ENCODE results near the gene ZNF100.
"Not testable (repeated sequence)": the region's sequence is repeated elsewhere in the genome, so short reads cannot be mapped to it uniquely, and the experiment has no call there.

ZNF100 gene

GRCh38 chr19:21740559-21740958, 26.8 kb downstream of the ZNF100 start:
- peaks cover 89% of the 10 kb centered on the region for H3K36me3 Mint-ChIP-seq
- H3K4me1 Mint-ChIP-seq, result no peaks in the 10 kb centered on the region
- DNase-seq (ENCODE audit: low spot score in 2 of 2) (no peak), ATAC-seq (no peak)
- H3K27ac Mint-ChIP-seq, result no peak overlapping the region
- peaks cover 4% of the 10 kb centered on the region for H3K9me3 Mint-ChIP-seq
- no peak overlapping the region for H3K4me3 Mint-ChIP-seq

GRCh38 chr19:21726942-21727747, 40.2 kb downstream of the ZNF100 start:
- peaks cover 56% of the 10 kb centered on the region for H3K36me3 Mint-ChIP-seq
- H3K4me3 Mint-ChIP-seq; DNase-seq (ENCODE audit: low spot score in 2 of 2); ATAC-seq; H3K27ac Mint-ChIP-seq; H3K4me1 Mint-ChIP-seq: not testable (repeated sequence)
- peaks cover 27% of the 10 kb centered on the region for H3K9me3 Mint-ChIP-seq

- DNase-seq (ENCODE audit: low spot score in 2 of 2) (no peak), ATAC-seq (no peak)
- H3K27ac Mint-ChIP-seq, result no peak overlapping the region
- H3K4me1 Mint-ChIP-seq, result no peaks in the 10 kb centered on the region
- H3K9me3 Mint-ChIP-seq, result peaks cover 3% of the 10 kb centered on the region
- H3K4me3 Mint-ChIP-seq, result no peak overlapping the region
- H3K36me3 Mint-ChIP-seq, result no peaks in the 10 kb centered on the region
Observed at GRCh38 chr19:21713761-21714160, 53.6 kb downstream of the ZNF100 start.

GRCh38 chr19:21709464-21709863, 57.9 kb downstream of the ZNF100 start:
- H3K36me3 Mint-ChIP-seq, result no peaks in the 10 kb centered on the region
- ATAC-seq, result no peak
- no peak overlapping the region for H3K4me3 Mint-ChIP-seq
- H3K4me1 Mint-ChIP-seq, result no peaks in the 10 kb centered on the region
- DNase-seq (ENCODE audit: low spot score in 2 of 2), result no peak
- H3K9me3 Mint-ChIP-seq, result no peaks in the 10 kb centered on the region
- H3K27ac Mint-ChIP-seq, result no peak overlapping the region

- ATAC-seq; H3K27ac Mint-ChIP-seq; H3K4me1 Mint-ChIP-seq; DNase-seq (ENCODE audit: low spot score in 2 of 2); H3K36me3 Mint-ChIP-seq; H3K4me3 Mint-ChIP-seq; H3K9me3 Mint-ChIP-seq: not testable (repeated sequence)
Observed at GRCh38 chr19:21707878-21708277, 59.5 kb downstream of the ZNF100 start.

GRCh38 chr19:21707065-21707464, 60.3 kb downstream of the ZNF100 start:
- Mint-ChIP-seq H3K9me3 (no peaks in the 10 kb centered on the region), H3K36me3 (no peaks in the 10 kb centered on the region), H3K4me1 (no peaks in the 10 kb centered on the region), H3K27ac (no peak overlapping the region), H3K4me3 (no peak overlapping the region)
- no peak for DNase-seq (ENCODE audit: low spot score in 2 of 2)
- no peak for ATAC-seq

- DNase-seq (ENCODE audit: low spot score in 2 of 2) (no peak), ATAC-seq (no peak)
- H3K9me3 Mint-ChIP-seq, result no peaks in the 10 kb centered on the region
- H3K4me3 Mint-ChIP-seq, result no peak overlapping the region
- no peak overlapping the region for H3K27ac Mint-ChIP-seq
- no peaks in the 10 kb centered on the region for H3K36me3 Mint-ChIP-seq
- no peaks in the 10 kb centered on the region for H3K4me1 Mint-ChIP-seq
Observed at GRCh38 chr19:21705393-21705792, 62.0 kb downstream of the ZNF100 start.

GRCh38 chr19:21704320-21704719, 63.1 kb downstream of the ZNF100 start:
- no peak for DNase-seq (ENCODE audit: low spot score in 2 of 2)
- no peaks in the 10 kb centered on the region for H3K4me1 Mint-ChIP-seq
- no peak for ATAC-seq
- H3K36me3 Mint-ChIP-seq, result no peaks in the 10 kb centered on the region
- H3K4me3 Mint-ChIP-seq, result no peak overlapping the region
- no peaks in the 10 kb centered on the region for H3K9me3 Mint-ChIP-seq
- H3K27ac Mint-ChIP-seq, result no peak overlapping the region

GRCh38 chr19:21699197-21699596, 68.2 kb downstream of the ZNF100 start:
- no peaks in the 10 kb centered on the region for H3K9me3 Mint-ChIP-seq
- DNase-seq (ENCODE audit: low spot score in 2 of 2), result no peak
- no peak overlapping the region for H3K27ac Mint-ChIP-seq
- no peak overlapping the region for H3K4me3 Mint-ChIP-seq
- H3K4me1 Mint-ChIP-seq, result no peaks in the 10 kb centered on the region
- no peaks in the 10 kb centered on the region for H3K36me3 Mint-ChIP-seq
- ATAC-seq, result no peak

- Mint-ChIP-seq H3K4me1 (no peaks in the 10 kb centered on the region), H3K4me3 (no peak overlapping the region), H3K27ac (no peak overlapping the region), H3K36me3 (no peaks in the 10 kb centered on the region), H3K9me3 (no peaks in the 10 kb centered on the region)
- ATAC-seq (no peak), DNase-seq (ENCODE audit: low spot score in 2 of 2) (no peak)
Observed at GRCh38 chr19:21698215-21698614, 69.2 kb downstream of the ZNF100 start.

GRCh38 chr19:21697698-21698097, 69.7 kb downstream of the ZNF100 start:
- no peak overlapping the region for H3K27ac Mint-ChIP-seq
- ATAC-seq, result no peak

GRCh38 chr19:21694171-21694906, 73.0 kb downstream of the ZNF100 start:
- no peak overlapping the region for H3K27ac Mint-ChIP-seq
- H3K4me3 Mint-ChIP-seq, result no peak overlapping the region
- H3K36me3 Mint-ChIP-seq, result no peaks in the 10 kb centered on the region
- DNase-seq (ENCODE audit: low spot score in 2 of 2) (no peak), ATAC-seq (no peak)
- H3K4me1 Mint-ChIP-seq, result no peaks in the 10 kb centered on the region
- no peaks in the 10 kb centered on the region for H3K9me3 Mint-ChIP-seq

More at GRCh38 chr19:21697698-21698097, 69.7 kb downstream of the ZNF100 start:
- Mint-ChIP-seq H3K36me3 (no peaks in the 10 kb centered on the region), H3K4me1 (no peaks in the 10 kb centered on the region), H3K4me3 (no peak overlapping the region), H3K9me3 (no peaks in the 10 kb centered on the region)
- DNase-seq (ENCODE audit: low spot score in 2 of 2), result no peak

GRCh38 chr19:21693399-21693798, 74.0 kb downstream of the ZNF100 start:
- no peaks in the 10 kb centered on the region for H3K36me3 Mint-ChIP-seq
- no peak for ATAC-seq
- no peaks in the 10 kb centered on the region for H3K9me3 Mint-ChIP-seq
- no peaks in the 10 kb centered on the region for H3K4me1 Mint-ChIP-seq
- H3K4me3 Mint-ChIP-seq, result no peak overlapping the region
- H3K27ac Mint-ChIP-seq, result no peak overlapping the region
- DNase-seq (ENCODE audit: low spot score in 2 of 2), result no peak

GRCh38 chr19:21691661-21692060, 75.7 kb downstream of the ZNF100 start:
- no peak overlapping the region for H3K27ac Mint-ChIP-seq
- H3K4me1 Mint-ChIP-seq, result no peaks in the 10 kb centered on the region
- no peaks in the 10 kb centered on the region for H3K9me3 Mint-ChIP-seq
- DNase-seq (ENCODE audit: low spot score in 2 of 2) (no peak), ATAC-seq (no peak)
- H3K36me3 Mint-ChIP-seq, result no peaks in the 10 kb centered on the region
- no peak overlapping the region for H3K4me3 Mint-ChIP-seq

GRCh38 chr19:21688464-21688863, 78.9 kb downstream of the ZNF100 start:
- Mint-ChIP-seq H3K4me1 (no peaks in the 10 kb centered on the region), H3K9me3 (no peaks in the 10 kb centered on the region), H3K27ac (no peak overlapping the region), H3K4me3 (no peak overlapping the region), H3K36me3 (no peaks in the 10 kb centered on the region)
- no peak for DNase-seq (ENCODE audit: low spot score in 2 of 2)
- ATAC-seq, result no peak

- H3K9me3 Mint-ChIP-seq, result no peaks in the 10 kb centered on the region
- no peak overlapping the region for H3K27ac Mint-ChIP-seq
- H3K36me3 Mint-ChIP-seq, result no peaks in the 10 kb centered on the region
- ATAC-seq (no peak), DNase-seq (ENCODE audit: low spot score in 2 of 2) (no peak)
- no peaks in the 10 kb centered on the region for H3K4me1 Mint-ChIP-seq
- H3K4me3 Mint-ChIP-seq, result no peak overlapping the region
Observed at GRCh38 chr19:21680671-21681070, 86.7 kb downstream of the ZNF100 start.

Measured in stimulated activated effector memory CD8-positive, alpha-beta T cell treated with anti-CD3 and anti-CD28 coated beads, Interleukin-12 subunit alpha, Interleukin-12 subunit beta, amount 100 ng/mL, for 72 hours (primary cell).